ENCODE measurements around the gene DUSP8.
A peak's percentile ranks its signal among the peaks of the same experiment; 100 is the strongest.
"Not testable (repeated sequence)": the region's sequence is repeated elsewhere in the genome, so short reads cannot be mapped to it uniquely, and the experiment has no call there.

The DUSP8 gene

GRCh38 chr11:1515082-1516060, 56.7 kb downstream of the DUSP8 start:
- peak; percentile 96 for DNase-seq (ENCODE audit: low spot score)

- DNase-seq (ENCODE audit: low spot score) = no peak
These were observed 57.6 kb downstream of the DUSP8 start for GRCh38 chr11:1514336-1515061.

GRCh38 chr11:1513326-1514296, 58.5 kb downstream of the DUSP8 start:
- DNase-seq (ENCODE audit: low spot score) = no peak

GRCh38 chr11:1512531-1513258, 59.4 kb downstream of the DUSP8 start:
- DNase-seq (ENCODE audit: low spot score) = not testable (repeated sequence)

- no peak for DNase-seq (ENCODE audit: low spot score)
These were observed 60.1 kb downstream of the DUSP8 start for GRCh38 chr11:1511937-1512496.

- no peak for DNase-seq (ENCODE audit: low spot score)
These were observed 61.1 kb downstream of the DUSP8 start for GRCh38 chr11:1510928-1511327.

- DNase-seq (ENCODE audit: low spot score) = not testable (repeated sequence)
These were observed 61.7 kb downstream of the DUSP8 start for GRCh38 chr11:1510351-1510750.

GRCh38 chr11:1509626-1510255, 62.3 kb downstream of the DUSP8 start:
- DNase-seq (ENCODE audit: low spot score) = no peak

- DNase-seq (ENCODE audit: low spot score) = no peak
These were observed 63.1 kb downstream of the DUSP8 start for GRCh38 chr11:1508986-1509385.

- DNase-seq (ENCODE audit: low spot score) = no peak
These were observed 63.6 kb downstream of the DUSP8 start for GRCh38 chr11:1508491-1508891.

GRCh38 chr11:1507381-1508140, 64.5 kb downstream of the DUSP8 start:
- DNase-seq (ENCODE audit: low spot score) = no peak

GRCh38 chr11:1506981-1507380, 65.1 kb downstream of the DUSP8 start:
- no peak for DNase-seq (ENCODE audit: low spot score)

GRCh38 chr11:1505480-1505879, 66.6 kb downstream of the DUSP8 start:
- no peak for DNase-seq (ENCODE audit: low spot score)

- DNase-seq (ENCODE audit: low spot score) = no peak
These were observed 67.3 kb downstream of the DUSP8 start for GRCh38 chr11:1504581-1505290.

GRCh38 chr11:1504138-1504537, 67.9 kb downstream of the DUSP8 start:
- no peak for DNase-seq (ENCODE audit: low spot score)

Data from GM03348 (cell line).